SK-N-SH (cell line): ENCODE data around the gene CYP20A1. TPM values are rescaled to one million over a fixed set of nuclear protein-coding genes. Genes with fewer than 3 reads are reported as not detected.

Experiments
- CTCF ChIA-PET: fragments of 300-600, 350-600 bp; formaldehyde crosslinking; extraction: SDS; loops from one replicate; lab custom pipeline; 2021; lab: Yijun Ruan, JAX
- POLR2A ChIA-PET: fragments of 350-600 bp; sonication (Branson Sonifier 250); formaldehyde crosslinking; extraction: SDS; loops from one replicate; lab custom pipeline; 2020; ENCODE audit warnings: antibody characterized with exemption, inconsistent platforms; lab: Yijun Ruan, JAX
- DNase-seq: peaks from one replicate; pipeline ENCODE4 v3.0.0; 2012
- H2AFZ ChIP-seq: fragments of 200-600 bp; sonication (generic); 2 replicates; pipeline ENCODE4 v1.8.1; 2016; ENCODE audit warnings: antibody characterized with exemption, mild to moderate bottlenecking, low read depth
- H3F3A ChIP-seq: fragments of 200-600 bp; sonication (generic); replicated peaks from 2 replicates; pipeline ENCODE3; 2016; ENCODE audit warnings: antibody characterized with exemption, mild to moderate bottlenecking; ENCODE audit not compliant: insufficient read depth
- H3K27ac ChIP-seq, 2 experiments: fragments of 200-500 bp in 1 of 2; fragments of 200-600 bp in 1 of 2; sonication (Bioruptor generic) in 1 of 2; sonication (generic), shearing (Covaris generic) in 1 of 2; 2 replicates each; pipeline versions ENCODE4 v1.5.1 to v1.6.1; 2014 to 2016; ENCODE audit warnings: low read depth in 2 of 2, inconsistent platforms in 1 of 2, low read length in 1 of 2, mild to moderate bottlenecking in 1 of 2, mixed read lengths in 1 of 2
- H3K27me3 ChIP-seq: fragments of 200-600 bp; sonication (generic), shearing (Covaris generic); 2 replicates; pipeline ENCODE4 v1.6.1; 2016; ENCODE audit warnings: mixed run types; ENCODE audit not compliant: insufficient read depth
- H3K36me3 ChIP-seq, 2 experiments: fragments of 200-500 bp in 1 of 2; fragments of 200-600 bp in 1 of 2; sonication (Bioruptor generic) in 1 of 2; sonication (generic) in 1 of 2; replicated peaks in 1 of 2; 2 replicates each; pipeline versions ENCODE3 to v1.5.1; 2014 to 2016; ENCODE audit warnings: low read length in 1 of 2, mild to moderate bottlenecking in 1 of 2; ENCODE audit not compliant: insufficient read depth in 2 of 2, control insufficient read depth in 1 of 2
- H3K4me1 ChIP-seq, 2 experiments: fragments of 200-500 bp in 1 of 2; fragments of 200-600 bp in 1 of 2; sonication (Bioruptor generic) in 1 of 2; sonication (generic), shearing (Covaris generic) in 1 of 2; 2 replicates each; pipeline versions ENCODE4 v1.5.1 to v1.6.1; 2014 to 2016; ENCODE audit warnings: low read depth in 1 of 2, low read length in 1 of 2, mixed run types in 1 of 2; ENCODE audit not compliant: insufficient read depth in 2 of 2, control insufficient read depth in 1 of 2
- H3K4me2 ChIP-seq: fragments of 200-600 bp; sonication (generic), shearing (Covaris generic); 2 replicates; pipeline ENCODE4 v1.6.1; 2017; ENCODE audit warnings: mixed run types
- H3K4me3 ChIP-seq, 2 experiments: fragments of 200-500 bp in 1 of 2; fragments of 200-600 bp in 1 of 2; sonication (Bioruptor generic) in 1 of 2; sonication (generic), shearing (Covaris generic) in 1 of 2; 2 replicates each; pipeline versions ENCODE4 v1.5.1 to v1.8.1; 2014 to 2016; ENCODE audit warnings: low read depth in 2 of 2, inconsistent platforms in 1 of 2, low read length in 1 of 2, mild to moderate bottlenecking in 1 of 2, mixed read lengths in 1 of 2, moderate library complexity in 1 of 2
- H3K79me2 ChIP-seq: fragments of 200-600 bp; sonication (generic); 2 replicates; pipeline ENCODE4 v1.8.1; 2017; ENCODE audit warnings: mild to moderate bottlenecking; ENCODE audit not compliant: insufficient read depth
- H3K9ac ChIP-seq: fragments of 200-600 bp; sonication (generic); 2 replicates; pipeline ENCODE4 v1.6.1; 2017; ENCODE audit warnings: mixed run types
- H3K9me2 ChIP-seq: fragments of 200-600 bp; sonication (generic); 2 replicates; pipeline ENCODE4 v1.6.1; 2017; ENCODE audit warnings: mixed run types
- H3K9me3 ChIP-seq: fragments of 200-600 bp; sonication (generic); 2 replicates; pipeline ENCODE4 v1.6.1; 2017; ENCODE audit warnings: mixed run types, mild to moderate bottlenecking, moderate library complexity
- H4K20me1 ChIP-seq: fragments of 200-600 bp; sonication (generic); 2 replicates; pipeline ENCODE4 v1.6.1; 2017; ENCODE audit warnings: mild to moderate bottlenecking, mixed run types; ENCODE audit not compliant: insufficient read depth
- CHD2 ChIP-seq: fragments of 150-350 bp; IDR thresholded peaks from 2 replicates; pipeline ENCODE4 v1.6.1; 2018; ENCODE audit warnings: low read length; ENCODE audit not compliant: partially characterized antibody
- EP300 ChIP-seq, 2 experiments: IDR thresholded peaks; 2 replicates each; pipeline versions ENCODE4 v1.4.0 to v1.6.1; 2012; ENCODE audit warnings: borderline replicate concordance in 1 of 2, low read depth in 1 of 2, low read length in 1 of 2
- FOSL2 ChIP-seq: IDR thresholded peaks from 2 replicates; pipeline ENCODE4 v1.4.0; 2012; ENCODE audit warnings: low read depth, mild to moderate bottlenecking, moderate library complexity, borderline replicate concordance
- GABPA ChIP-seq: IDR thresholded peaks from 2 replicates; pipeline ENCODE4 v1.4.0; 2012; ENCODE audit warnings: low read depth, mild to moderate bottlenecking
- IRF3 ChIP-seq: fragments of 150-350 bp; IDR thresholded peaks from 2 replicates; pipeline ENCODE4 v1.6.1; 2016; ENCODE audit warnings: mild to moderate bottlenecking, low read depth, low read length
- MXI1 ChIP-seq: IDR thresholded peaks from 2 replicates; pipeline ENCODE4 v1.6.1; 2012; ENCODE audit warnings: mild to moderate bottlenecking, low read depth, low read length, improper control_type of control experiment
- NRF1 ChIP-seq: IDR thresholded peaks from 2 replicates; pipeline ENCODE4 v1.6.1; 2012; ENCODE audit warnings: low read depth, mild to moderate bottlenecking, low read length
- POLR2AphosphoS5 ChIP-seq: IDR thresholded peaks from 2 replicates; pipeline ENCODE4 v1.6.1; 2012; ENCODE audit warnings: low read depth, low read length
- RCOR1 ChIP-seq: fragments of 150-350 bp; IDR thresholded peaks from 2 replicates; pipeline ENCODE4 v1.6.1; 2017; ENCODE audit warnings: antibody characterized with exemption, low read length
- RFX5 ChIP-seq: IDR thresholded peaks from 2 replicates; pipeline ENCODE4 v1.6.1; 2012; ENCODE audit warnings: mild to moderate bottlenecking, improper control_type of control experiment, low read length
- SIN3A ChIP-seq: IDR thresholded peaks from 2 replicates; pipeline ENCODE4 v1.6.1; 2012; ENCODE audit warnings: low read depth, mild to moderate bottlenecking, low read length, moderate library complexity, borderline replicate concordance
- TAF1 ChIP-seq: IDR thresholded peaks from 2 replicates; pipeline ENCODE4 v1.6.1; 2012; ENCODE audit warnings: low read depth, mild to moderate bottlenecking, low read length, moderate library complexity, borderline replicate concordance
- TEAD4 ChIP-seq: IDR thresholded peaks from 2 replicates; pipeline ENCODE4 v1.4.0; 2012; ENCODE audit warnings: mild to moderate bottlenecking, borderline replicate concordance; ENCODE audit not compliant: insufficient read depth
- WGBS: methylation state at CpG from one replicate; pipeline ENCODE4 v1.1.6; 2017; ENCODE audit warnings: low lambda C conversion rate; 5-methylcytosine and 5-hydroxymethylcytosine counted together
- polyA plus RNA-seq, 3 experiments: library from polyadenylated mRNA; depleted of rRNA; stranded (reverse); fragments of >200 nt; gene quantifications; 2 replicates each; pipeline ENCODE4 v1.2.3, GENCODE V29; 2012
- TF ChIP-seq, protein P1 (sequence below): IDR thresholded peaks from 2 replicates; pipeline ENCODE4; 2012
- TF ChIP-seq, protein P2 (sequence below): IDR thresholded peaks from 2 replicates; pipeline ENCODE4 v1.4.0; 2012; ENCODE audit warnings: low read depth
- TF ChIP-seq, protein P3 (sequence below): IDR thresholded peaks from 2 replicates; pipeline ENCODE4 v1.4.0; 2012; ENCODE audit warnings: low read depth, borderline replicate concordance

CYP20A1 gene
- polyA plus RNA-seq, 1 of the 3 experiments (the other 2 are of a cell fraction), result 10.6 TPM

DNA sequence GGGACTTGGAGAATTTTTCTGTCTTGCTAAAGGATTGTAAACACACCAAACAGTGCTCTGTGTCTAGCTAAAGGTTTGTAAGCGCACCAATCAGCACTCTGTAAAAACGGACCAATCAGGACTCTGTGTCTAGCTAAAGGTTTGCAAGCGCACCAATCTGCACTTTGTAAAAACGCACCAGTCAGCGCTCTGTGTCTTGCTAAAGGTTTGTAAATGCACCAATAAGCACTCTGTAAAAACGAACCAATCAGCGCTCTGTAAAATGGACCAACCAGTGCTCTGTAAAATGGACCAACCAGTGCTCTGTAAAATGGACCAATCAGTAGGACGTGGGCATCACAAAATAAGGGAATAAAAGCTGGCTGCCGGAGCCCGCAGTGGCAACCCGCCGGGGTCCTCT is 105.8 kb downstream of the CYP20A1 start:
- Histone ChIP-seq H3K36me3 (peaks cover 0 to 38% of the 10 kb centered on the region in 2 experiments), H3K9ac (no peak overlapping the region), H3K9me2 (no peaks in the 10 kb centered on the region), H4K20me1 (peaks cover 50% of the 10 kb centered on the region), H3K79me2 (peaks cover 100% of the 10 kb centered on the region), H3K4me2 (no peak overlapping the region), H2AFZ (no peak overlapping the region), H3K4me1 (peaks cover 0 to 10% of the 10 kb centered on the region in 2 experiments; a peak in 2 of 4 replicates), H3K27ac (no peak overlapping the region), H3K4me3 (no peak overlapping the region), H3K9me3 (no peaks in the 10 kb centered on the region), H3K27me3 (no peaks in the 10 kb centered on the region), H3F3A (peaks cover 21% of the 10 kb centered on the region)
- POLR2A ChIA-PET, result no interaction called here
- no peak for TF ChIP-seq FOSL2
- no peak for TF ChIP-seq CHD2
- no peak for TF ChIP-seq TAF1
- no peak for TF ChIP-seq IRF3
- TF ChIP-seq SIN3A, result no peak
- TF ChIP-seq, protein P1, sequence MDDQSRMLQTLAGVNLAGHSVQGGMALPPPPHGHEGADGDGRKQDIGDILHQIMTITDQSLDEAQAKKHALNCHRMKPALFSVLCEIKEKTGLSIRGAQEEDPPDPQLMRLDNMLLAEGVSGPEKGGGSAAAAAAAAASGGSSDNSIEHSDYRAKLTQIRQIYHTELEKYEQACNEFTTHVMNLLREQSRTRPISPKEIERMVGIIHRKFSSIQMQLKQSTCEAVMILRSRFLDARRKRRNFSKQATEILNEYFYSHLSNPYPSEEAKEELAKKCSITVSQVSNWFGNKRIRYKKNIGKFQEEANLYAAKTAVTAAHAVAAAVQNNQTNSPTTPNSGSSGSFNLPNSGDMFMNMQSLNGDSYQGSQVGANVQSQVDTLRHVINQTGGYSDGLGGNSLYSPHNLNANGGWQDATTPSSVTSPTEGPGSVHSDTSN, result no peak
- no peak for TF ChIP-seq GABPA
- no peak for TF ChIP-seq NRF1
- no peak for TF ChIP-seq POLR2AphosphoS5
- TF ChIP-seq, protein P2, sequence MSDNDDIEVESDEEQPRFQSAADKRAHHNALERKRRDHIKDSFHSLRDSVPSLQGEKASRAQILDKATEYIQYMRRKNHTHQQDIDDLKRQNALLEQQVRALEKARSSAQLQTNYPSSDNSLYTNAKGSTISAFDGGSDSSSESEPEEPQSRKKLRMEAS, result no peak
- TF ChIP-seq RCOR1, result no peak
- no peak for TF ChIP-seq MXI1
- no peak for TF ChIP-seq EP300 (IDR thresholded peaks at IDR 0.05; ENCODE audit: borderline replicate concordance in 1 of 2, low read depth in 1 of 2, low read length in 1 of 2)
- TF ChIP-seq, protein P3, sequence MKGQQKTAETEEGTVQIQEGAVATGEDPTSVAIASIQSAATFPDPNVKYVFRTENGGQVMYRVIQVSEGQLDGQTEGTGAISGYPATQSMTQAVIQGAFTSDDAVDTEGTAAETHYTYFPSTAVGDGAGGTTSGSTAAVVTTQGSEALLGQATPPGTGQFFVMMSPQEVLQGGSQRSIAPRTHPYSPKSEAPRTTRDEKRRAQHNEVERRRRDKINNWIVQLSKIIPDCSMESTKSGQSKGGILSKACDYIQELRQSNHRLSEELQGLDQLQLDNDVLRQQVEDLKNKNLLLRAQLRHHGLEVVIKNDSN, result no peak
- no peak for TF ChIP-seq RFX5
- no peak for TF ChIP-seq TEAD4
- WGBS, result 97% methylated on average over 12 of the region's 12 CpGs
- no peak for DNase-seq
- CTCF ChIA-PET, result interaction anchor here (1.6 kb wide), 1 partner anchor 9 kb away, joined by 3 read pairs; no protein-coding TSS in a partner anchor
